Hepatic stellate cell (primary cell): ENCODE data around the gene CAVIN2.

ENCODE experiments used
- DNase-seq: peaks from one replicate; pipeline ENCODE4 v3.0.0; 2011; ENCODE audit warnings: low spot score

CAVIN2 gene

GRCh38 chr2:191864628-191865374 is 17.9 kb upstream of the CAVIN2 start:
- no peak for DNase-seq

- DNase-seq: no peak
These were observed 17.1 kb upstream of the CAVIN2 start for GRCh38 chr2:191863988-191864387.

GRCh38 chr2:191862156-191862775 is 15.4 kb upstream of the CAVIN2 start:
- no peak for DNase-seq

- DNase-seq: no peak
These were observed 14.0 kb upstream of the CAVIN2 start for GRCh38 chr2:191860760-191861466.

- no peak for DNase-seq
These were observed 12.8 kb upstream of the CAVIN2 start for GRCh38 chr2:191859681-191860080.

- DNase-seq: no peak
These were observed 11.0 kb upstream of the CAVIN2 start for GRCh38 chr2:191857886-191858285.

GRCh38 chr2:191857259-191857805 is 10.4 kb upstream of the CAVIN2 start:
- no peak for DNase-seq

GRCh38 chr2:191856111-191856876 is 9.4 kb upstream of the CAVIN2 start:
- no peak for DNase-seq

- no peak for DNase-seq
These were observed 8.5 kb upstream of the CAVIN2 start for GRCh38 chr2:191855382-191855781.

- DNase-seq: no peak
These were observed 7.8 kb upstream of the CAVIN2 start for GRCh38 chr2:191854382-191855372.

GRCh38 chr2:191853843-191854242 is 7.0 kb upstream of the CAVIN2 start:
- no peak for DNase-seq

GRCh38 chr2:191851158-191851557 is 4.3 kb upstream of the CAVIN2 start:
- DNase-seq: no peak

GRCh38 chr2:191848771-191849767 is 2.2 kb upstream of the CAVIN2 start:
- DNase-seq: no peak

- no peak for DNase-seq
These were observed 876 bp upstream of the CAVIN2 start for GRCh38 chr2:191847764-191848163.

GRCh38 chr2:191845876-191846514 is 893 bp downstream of the CAVIN2 start:
- DNase-seq: no peak

GRCh38 chr2:191845248-191845715 is 1.6 kb downstream of the CAVIN2 start:
- peak; percentile 26 for DNase-seq

- no peak for DNase-seq
These were observed 2.2 kb downstream of the CAVIN2 start for GRCh38 chr2:191844706-191845105.

- DNase-seq: no peak
These were observed 6.0 kb downstream of the CAVIN2 start for GRCh38 chr2:191840921-191841320.
